HG03060 (cell line): ENCODE data around the gene AMMECR1.

ENCODE experiments used
- ATAC-seq: cut with Tn5 transposase; IDR thresholded peaks from one replicate; pipeline ENCODE4 v1.9.1; 2021; ENCODE audit warnings: low read depth, moderate number of reproducible peaks; ENCODE audit not compliant: unreplicated experiment

The AMMECR1 gene

GRCh38 chrX:110315551-110315950, 2.3 kb downstream of the AMMECR1 start:
- ATAC-seq, result peak; percentile 33

- ATAC-seq, result no peak
These were observed 6.3 kb downstream of the AMMECR1 start for GRCh38 chrX:110311437-110312230.

DNA sequence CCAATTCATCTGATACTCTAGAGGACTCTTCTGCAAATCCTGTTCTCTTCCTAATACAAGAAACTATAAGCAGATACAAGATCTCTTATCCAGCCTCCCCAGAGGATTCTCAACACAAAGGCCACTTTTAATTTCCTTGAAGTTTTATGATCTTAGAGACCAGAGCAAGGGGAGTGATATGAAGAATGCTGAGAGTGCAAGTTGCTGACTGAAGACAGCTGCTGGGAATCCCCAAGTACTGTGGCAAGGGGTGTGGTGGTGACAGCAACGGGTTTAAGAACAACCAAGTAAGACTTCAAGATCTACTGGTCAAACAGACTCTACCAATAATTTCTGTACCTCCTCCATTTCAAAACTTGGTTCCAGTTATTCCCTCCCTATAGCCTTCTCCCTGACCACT, 7.0 kb downstream of the AMMECR1 start:
- no peak for ATAC-seq

DNA sequence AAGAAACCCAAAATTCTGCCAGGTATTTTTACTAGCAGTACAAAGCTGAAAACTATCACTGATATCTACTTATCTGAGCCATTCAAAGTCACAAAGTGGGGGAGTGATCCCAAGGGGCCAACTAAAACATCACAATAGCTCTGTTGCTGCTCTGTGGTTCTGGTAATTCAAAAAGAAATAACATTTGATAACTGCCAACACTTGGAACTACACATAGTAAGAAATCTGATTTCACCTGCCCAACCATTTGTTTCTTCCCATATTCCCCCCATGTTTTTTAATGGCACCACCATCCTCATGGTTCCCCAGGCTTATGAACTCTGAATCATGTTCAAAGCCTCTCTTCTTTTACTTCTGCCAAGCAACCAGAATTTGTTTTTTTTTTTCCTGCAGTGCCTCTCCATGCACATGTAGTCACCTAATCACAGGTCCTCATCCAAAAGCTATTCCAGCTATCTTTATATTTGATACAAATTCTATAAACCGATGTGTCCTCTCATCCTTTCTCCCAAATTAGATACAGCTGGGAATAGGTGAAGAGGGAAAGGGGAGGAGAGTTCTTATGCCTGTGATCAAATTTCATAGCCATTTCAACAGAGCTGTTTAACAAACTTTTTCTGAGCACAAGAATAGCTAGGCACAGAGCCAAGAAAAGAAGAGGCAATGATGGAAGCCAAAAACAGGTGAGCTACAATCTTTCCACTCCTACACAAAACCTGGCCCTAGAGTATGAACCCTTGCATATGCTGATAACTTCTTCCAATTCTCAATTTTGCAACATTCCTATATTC, 7.7 kb downstream of the AMMECR1 start:
- no peak for ATAC-seq

DNA sequence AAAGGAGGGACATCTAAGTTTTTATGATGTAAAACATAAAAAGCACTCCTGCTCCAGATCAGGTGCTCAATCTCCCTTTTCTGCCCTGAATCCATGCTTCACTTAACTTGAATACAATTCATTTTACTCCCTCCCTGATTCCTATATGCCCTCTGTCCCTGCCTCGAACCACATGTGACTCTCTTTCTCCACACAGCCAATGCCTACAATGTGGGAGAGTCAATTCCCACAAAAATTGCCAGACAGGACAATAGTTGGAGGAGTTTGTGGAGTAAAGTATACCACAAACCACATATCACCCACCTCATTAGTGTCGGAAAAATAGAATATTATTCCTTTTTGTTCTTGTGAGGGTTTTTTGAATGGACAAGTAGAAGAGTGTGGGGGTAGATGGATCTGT, 9.7 kb downstream of the AMMECR1 start:
- no peak for ATAC-seq

- no peak for ATAC-seq
These were observed 13.0 kb downstream of the AMMECR1 start for GRCh38 chrX:110304884-110305283.

DNA sequence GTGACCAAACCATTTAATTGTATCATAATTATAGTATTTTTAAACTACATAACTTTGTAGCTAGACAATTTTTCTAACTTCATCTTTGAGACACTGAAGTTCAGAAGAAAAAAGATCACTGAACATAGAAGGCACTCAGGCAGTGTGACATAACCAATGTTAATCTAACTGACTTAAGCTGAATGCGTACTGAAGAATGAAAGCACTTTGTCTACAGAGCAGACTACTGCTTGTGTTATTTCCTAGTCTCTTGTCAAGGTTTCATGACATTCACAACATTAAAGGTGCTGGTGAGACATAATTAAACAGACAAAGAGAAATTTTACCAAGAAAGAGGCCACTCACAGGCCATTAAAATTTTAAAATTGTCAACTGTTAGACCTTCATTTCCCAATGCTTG, 13.5 kb downstream of the AMMECR1 start:
- ATAC-seq, result no peak

DNA sequence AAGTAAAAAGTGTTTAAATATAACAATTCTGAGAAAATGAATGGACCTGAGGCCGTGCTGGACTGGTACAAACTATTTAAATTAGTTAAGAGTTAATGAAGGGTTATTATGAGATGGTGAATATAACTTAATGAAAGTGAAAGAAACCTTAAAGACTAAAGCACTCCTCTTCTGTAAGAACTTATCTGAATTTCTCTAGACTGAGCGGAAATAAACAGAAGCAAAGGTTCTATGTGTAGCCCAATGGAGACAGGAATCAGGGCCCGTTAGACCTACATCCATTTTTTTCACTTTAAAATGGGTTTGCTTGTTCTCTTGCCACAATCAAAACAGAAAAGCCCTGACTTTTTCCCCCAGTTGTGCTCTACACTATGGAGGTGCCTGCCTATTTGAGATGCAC, 14.9 kb downstream of the AMMECR1 start:
- no peak for ATAC-seq

GRCh38 chrX:110301194-110301593, 16.7 kb downstream of the AMMECR1 start:
- ATAC-seq, result no peak

DNA sequence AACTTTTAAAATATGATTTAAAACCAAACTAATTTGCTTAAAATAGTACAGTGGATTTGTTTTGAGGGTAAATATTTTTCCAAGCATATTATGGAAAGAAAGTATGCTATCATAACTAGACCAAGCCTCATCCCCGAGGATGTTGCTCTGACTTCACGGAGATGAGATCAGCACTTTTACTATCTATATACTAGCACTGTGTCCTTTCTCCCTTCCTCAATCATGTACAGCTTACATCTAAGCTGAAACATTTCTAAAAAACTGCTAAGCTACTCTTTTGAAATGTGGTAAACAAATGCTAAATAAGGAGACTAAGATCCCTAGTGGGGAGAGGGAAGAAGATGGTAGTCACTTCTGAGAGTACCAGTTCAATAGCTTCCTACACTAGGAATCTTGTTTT, 23.8 kb downstream of the AMMECR1 start:
- no peak for ATAC-seq

- ATAC-seq, result no peak
These were observed 24.2 kb downstream of the AMMECR1 start for GRCh38 chrX:110293658-110294057.

- ATAC-seq, result no peak
These were observed 30.3 kb downstream of the AMMECR1 start for GRCh38 chrX:110287605-110288004.

GRCh38 chrX:110286106-110286505, 31.8 kb downstream of the AMMECR1 start:
- no peak for ATAC-seq

GRCh38 chrX:110284159-110284558, 33.7 kb downstream of the AMMECR1 start:
- no peak for ATAC-seq

DNA sequence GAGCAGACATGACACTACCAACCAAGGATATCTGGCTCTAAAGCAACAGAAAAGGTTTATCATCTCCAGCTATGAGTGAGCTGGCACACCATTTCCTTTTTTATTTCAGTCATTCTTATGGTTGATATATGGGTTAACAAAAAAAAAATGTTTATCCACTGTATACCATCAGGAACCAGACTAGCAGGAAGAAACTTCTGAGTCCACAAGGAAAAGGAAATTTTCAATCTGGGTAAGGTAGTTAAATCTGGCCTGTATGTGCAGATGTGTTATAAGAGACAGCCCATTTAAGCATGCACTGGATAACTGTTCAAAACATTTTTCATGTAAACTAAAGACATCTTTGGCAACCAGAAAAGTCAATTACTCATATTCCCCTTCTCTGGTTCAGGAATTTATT, 35.0 kb downstream of the AMMECR1 start:
- no peak for ATAC-seq

GRCh38 chrX:110281377-110281776, 36.5 kb downstream of the AMMECR1 start:
- no peak for ATAC-seq

GRCh38 chrX:110280954-110281353, 36.9 kb downstream of the AMMECR1 start:
- no peak for ATAC-seq

GRCh38 chrX:110277609-110278008, 40.3 kb downstream of the AMMECR1 start:
- no peak for ATAC-seq

DNA sequence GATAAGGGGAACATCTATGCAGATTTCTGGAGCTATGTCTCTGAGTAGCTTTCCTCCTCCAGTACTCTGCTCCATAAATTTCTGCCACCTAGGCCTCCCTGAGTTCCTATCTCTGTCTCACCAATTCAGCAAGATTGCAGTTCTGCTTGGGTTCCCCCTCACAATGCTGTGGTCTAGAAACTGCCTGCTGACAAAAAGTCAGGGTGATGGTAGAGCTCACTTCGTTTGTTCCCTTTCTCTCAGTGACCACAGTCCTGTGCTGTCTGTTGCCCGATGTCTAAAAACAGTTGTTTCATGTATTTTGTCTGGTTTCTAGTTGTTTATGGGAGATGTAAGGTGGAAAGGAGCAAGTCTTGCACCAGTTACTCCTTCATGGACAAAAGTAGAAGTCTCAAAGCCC, 41.1 kb downstream of the AMMECR1 start:
- ATAC-seq, result peak; percentile 90

GRCh38 chrX:110268886-110269285, 49.0 kb downstream of the AMMECR1 start:
- ATAC-seq, result no peak

DNA sequence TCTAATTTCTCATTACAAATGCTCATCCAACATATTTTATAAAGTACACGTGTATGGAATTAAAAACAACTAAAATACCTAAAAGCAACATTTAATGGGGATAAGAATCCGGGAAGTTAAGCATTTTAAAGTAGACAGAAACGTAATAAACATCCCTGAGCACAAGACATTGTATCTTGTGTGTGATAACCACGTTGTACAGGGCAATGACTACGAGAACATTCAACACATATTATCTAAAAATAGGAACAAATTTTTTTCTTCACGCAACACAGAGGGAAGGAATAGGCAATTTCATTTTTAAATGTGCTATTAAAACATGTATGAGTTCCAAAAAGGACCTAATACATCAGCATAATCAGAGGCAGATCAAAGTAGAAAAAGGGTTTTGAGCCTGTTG, 49.5 kb downstream of the AMMECR1 start:
- ATAC-seq, result no peak

DNA sequence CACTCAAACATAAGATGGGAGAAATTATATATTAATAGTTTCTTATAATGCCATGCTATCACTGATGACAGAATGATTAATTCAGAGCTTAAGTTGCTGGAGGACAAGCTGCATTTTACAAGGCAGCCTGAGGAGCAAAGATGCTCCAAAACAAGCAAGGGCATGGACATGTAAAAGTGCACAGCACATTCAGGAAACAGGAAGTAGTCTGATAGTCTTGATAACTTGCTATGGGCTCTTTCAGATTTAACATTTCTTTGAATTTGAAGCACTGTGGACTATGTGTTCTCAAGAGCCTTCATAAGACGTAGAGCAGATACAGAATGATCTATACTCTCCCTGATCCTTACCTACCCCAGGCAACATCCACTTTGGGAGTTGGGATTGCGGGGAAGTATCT, 50.0 kb downstream of the AMMECR1 start:
- no peak for ATAC-seq
